Nephron progenitor cell (in vitro differentiated cells): Measurements from ENCODE around the gene DPH2.

Experiments used
- DNase-seq: peaks from one replicate; pipeline ENCODE4 v3.0.0; 2021
- H3K27ac Mint-ChIP-seq: 2 replicates; pipeline ENCODE4 v1.8.0; 2021; ENCODE audit warnings: mild to moderate bottlenecking, moderate library complexity, mixed read lengths
- H3K27me3 Mint-ChIP-seq: 2 replicates; pipeline ENCODE4 v1.8.0; 2021; ENCODE audit warnings: mild to moderate bottlenecking, low read depth, mixed read lengths; ENCODE audit not compliant: poor library complexity
- H3K36me3 Mint-ChIP-seq: 2 replicates; pipeline ENCODE4 v1.8.0; 2021; ENCODE audit warnings: low read depth, mixed read lengths
- H3K4me1 Mint-ChIP-seq: 2 replicates; pipeline ENCODE4 v1.8.0; 2021; ENCODE audit warnings: mixed read lengths
- H3K4me3 Mint-ChIP-seq: 2 replicates; pipeline ENCODE4 v1.8.0; 2021; ENCODE audit warnings: mild to moderate bottlenecking, moderate library complexity, mixed read lengths
- H3K9me3 Mint-ChIP-seq: 2 replicates; pipeline ENCODE4 v1.8.0; 2021; ENCODE audit warnings: mild to moderate bottlenecking, moderate library complexity, mixed read lengths
- TF ChIP-seq, protein P1 (sequence below): fragments of 200-600 bp; sonication (generic); IDR thresholded peaks from 2 replicates; pipeline ENCODE4 v1.5.0; 2021; ENCODE audit warnings: antibody characterized with exemption

The DPH2 gene

DNA sequence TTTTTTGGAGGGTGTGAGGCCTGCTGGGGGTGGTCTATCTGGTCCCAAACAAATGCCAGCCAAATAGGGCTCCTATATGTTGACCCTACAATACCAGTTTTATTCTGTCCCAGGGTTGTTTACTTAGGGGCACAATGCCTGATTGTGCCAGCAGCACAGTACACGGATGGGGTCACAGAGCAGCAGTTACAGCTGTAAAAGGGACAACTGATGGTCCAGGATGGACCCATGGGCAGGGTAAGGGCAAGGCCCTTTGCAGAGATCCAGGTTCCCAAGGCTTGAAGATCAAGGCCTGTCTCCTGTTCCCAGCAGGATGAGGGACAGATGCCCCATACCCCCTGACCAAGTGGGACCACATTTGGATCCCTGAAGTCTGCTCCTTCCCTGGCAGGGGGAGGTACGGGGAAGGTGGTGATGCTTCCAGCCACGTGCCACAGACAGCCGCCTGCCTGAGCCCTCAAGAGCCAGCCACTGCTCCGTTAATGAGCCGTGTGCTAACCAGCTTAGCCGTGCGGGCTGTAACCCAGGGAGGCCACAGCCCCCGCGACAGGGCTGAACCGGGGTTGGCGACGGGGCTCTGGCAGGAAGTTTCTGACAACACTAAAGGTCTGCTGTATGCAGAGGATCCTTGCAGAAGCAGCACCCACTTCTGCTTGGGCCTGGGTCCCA lies 43.3 kb downstream of the DPH2 start:
- peaks cover 10% of the 10 kb centered on the region for H3K36me3 Mint-ChIP-seq
- peaks cover 32% of the 10 kb centered on the region for H3K4me1 Mint-ChIP-seq
- TF ChIP-seq, protein P1, sequence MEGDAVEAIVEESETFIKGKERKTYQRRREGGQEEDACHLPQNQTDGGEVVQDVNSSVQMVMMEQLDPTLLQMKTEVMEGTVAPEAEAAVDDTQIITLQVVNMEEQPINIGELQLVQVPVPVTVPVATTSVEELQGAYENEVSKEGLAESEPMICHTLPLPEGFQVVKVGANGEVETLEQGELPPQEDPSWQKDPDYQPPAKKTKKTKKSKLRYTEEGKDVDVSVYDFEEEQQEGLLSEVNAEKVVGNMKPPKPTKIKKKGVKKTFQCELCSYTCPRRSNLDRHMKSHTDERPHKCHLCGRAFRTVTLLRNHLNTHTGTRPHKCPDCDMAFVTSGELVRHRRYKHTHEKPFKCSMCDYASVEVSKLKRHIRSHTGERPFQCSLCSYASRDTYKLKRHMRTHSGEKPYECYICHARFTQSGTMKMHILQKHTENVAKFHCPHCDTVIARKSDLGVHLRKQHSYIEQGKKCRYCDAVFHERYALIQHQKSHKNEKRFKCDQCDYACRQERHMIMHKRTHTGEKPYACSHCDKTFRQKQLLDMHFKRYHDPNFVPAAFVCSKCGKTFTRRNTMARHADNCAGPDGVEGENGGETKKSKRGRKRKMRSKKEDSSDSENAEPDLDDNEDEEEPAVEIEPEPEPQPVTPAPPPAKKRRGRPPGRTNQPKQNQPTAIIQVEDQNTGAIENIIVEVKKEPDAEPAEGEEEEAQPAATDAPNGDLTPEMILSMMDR, result no peak
- no peaks in the 10 kb centered on the region for H3K9me3 Mint-ChIP-seq
- H3K4me3 Mint-ChIP-seq, result no peak overlapping the region
- no peak overlapping the region for H3K27ac Mint-ChIP-seq
- DNase-seq, result no peak
- H3K27me3 Mint-ChIP-seq, result no peaks in the 10 kb centered on the region

DNA sequence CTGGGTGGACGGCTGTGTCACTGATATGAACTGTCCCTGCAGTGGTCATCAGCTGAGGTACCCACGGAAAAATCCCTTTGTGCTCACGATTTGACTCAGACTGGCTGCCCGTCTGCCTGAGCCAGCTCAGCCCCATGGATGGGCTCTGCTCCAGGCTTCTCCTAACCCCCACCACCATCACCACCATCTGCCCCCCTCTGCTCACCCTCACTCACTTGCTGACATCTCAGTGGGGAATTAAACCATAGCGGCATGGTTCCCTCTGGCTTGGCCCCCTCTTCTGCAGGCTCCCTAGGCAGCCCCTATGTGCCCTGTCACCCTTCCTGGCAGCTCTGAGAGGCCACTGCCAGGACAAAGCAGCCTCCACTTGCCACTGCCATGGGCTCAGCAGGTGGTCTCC lies 44.1 kb downstream of the DPH2 start:
- Mint-ChIP-seq H3K27ac (peak overlapping the region; percentile 49), H3K36me3 (peaks cover 5% of the 10 kb centered on the region), H3K4me1 (peaks cover 32% of the 10 kb centered on the region), H3K27me3 (no peaks in the 10 kb centered on the region), H3K4me3 (no peak overlapping the region), H3K9me3 (no peaks in the 10 kb centered on the region)
- TF ChIP-seq, protein P1, result no peak
- DNase-seq, result no peak

DNA sequence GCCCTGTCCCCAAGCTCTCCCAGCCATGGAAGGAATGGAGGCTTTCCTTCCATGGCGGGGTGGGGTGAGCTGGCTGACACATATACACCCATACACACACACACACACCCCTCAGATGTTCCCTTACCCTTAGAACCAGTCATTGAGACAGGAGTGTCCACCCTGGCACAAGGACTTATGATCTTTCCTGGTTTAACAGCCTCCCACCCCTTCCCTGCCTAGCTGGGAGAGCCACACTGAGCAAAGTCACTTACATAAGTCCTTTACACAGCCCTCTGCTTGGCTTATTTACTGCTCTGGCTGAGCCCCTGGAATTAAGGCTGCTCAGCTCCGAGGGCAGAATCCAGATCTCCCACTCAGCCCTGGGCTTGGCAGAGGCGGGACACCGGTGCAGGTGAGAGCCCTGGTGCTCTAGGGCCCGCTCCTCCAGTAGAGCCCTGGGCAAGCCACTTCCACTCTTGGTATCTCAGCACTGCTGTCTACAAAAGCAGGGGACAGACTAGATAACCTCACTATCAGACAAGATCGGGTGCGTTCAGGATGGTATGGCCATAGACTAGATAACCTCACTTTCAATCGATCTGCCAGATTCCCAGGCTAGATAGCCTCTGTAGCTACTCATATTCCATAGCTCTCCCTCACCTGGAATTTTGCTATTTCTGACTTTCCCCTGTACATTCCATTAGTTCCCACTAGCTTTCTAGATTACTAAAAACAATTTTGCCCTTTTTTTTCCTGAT lies 44.7 kb downstream of the DPH2 start:
- DNase-seq, result no peak
- H3K27me3 Mint-ChIP-seq, result no peaks in the 10 kb centered on the region
- TF ChIP-seq, protein P1, result no peak
- H3K9me3 Mint-ChIP-seq, result no peaks in the 10 kb centered on the region
- peak overlapping the region; percentile 49 for H3K27ac Mint-ChIP-seq
- H3K36me3 Mint-ChIP-seq, result peaks cover 4% of the 10 kb centered on the region
- H3K4me3 Mint-ChIP-seq, result no peak overlapping the region
- peaks cover 32% of the 10 kb centered on the region for H3K4me1 Mint-ChIP-seq

DNA sequence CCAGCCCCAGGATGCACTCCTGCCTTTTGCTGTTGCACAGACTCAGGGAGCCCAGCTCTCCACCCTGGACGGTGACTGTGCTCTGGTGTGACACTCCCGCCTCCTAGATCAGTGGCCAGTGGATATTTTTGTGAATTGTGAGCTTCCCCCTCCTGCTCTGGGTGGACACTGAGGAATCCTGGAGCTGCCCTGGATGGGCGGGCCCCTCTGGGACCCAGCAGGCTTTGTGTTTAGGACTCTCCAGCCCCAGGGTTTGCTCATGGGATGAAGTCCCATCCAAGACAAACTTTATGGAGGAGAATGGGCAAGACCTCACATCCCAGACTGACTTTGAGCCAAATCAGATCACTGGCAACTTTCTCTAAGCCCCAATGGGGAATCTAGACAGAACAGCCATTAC lies 45.4 kb downstream of the DPH2 start:
- Mint-ChIP-seq H3K9me3 (no peaks in the 10 kb centered on the region), H3K27ac (no peak overlapping the region), H3K27me3 (no peaks in the 10 kb centered on the region), H3K4me1 (peaks cover 38% of the 10 kb centered on the region), H3K36me3 (no peaks in the 10 kb centered on the region), H3K4me3 (no peak overlapping the region)
- TF ChIP-seq, protein P1, result no peak
- no peak for DNase-seq

DNA sequence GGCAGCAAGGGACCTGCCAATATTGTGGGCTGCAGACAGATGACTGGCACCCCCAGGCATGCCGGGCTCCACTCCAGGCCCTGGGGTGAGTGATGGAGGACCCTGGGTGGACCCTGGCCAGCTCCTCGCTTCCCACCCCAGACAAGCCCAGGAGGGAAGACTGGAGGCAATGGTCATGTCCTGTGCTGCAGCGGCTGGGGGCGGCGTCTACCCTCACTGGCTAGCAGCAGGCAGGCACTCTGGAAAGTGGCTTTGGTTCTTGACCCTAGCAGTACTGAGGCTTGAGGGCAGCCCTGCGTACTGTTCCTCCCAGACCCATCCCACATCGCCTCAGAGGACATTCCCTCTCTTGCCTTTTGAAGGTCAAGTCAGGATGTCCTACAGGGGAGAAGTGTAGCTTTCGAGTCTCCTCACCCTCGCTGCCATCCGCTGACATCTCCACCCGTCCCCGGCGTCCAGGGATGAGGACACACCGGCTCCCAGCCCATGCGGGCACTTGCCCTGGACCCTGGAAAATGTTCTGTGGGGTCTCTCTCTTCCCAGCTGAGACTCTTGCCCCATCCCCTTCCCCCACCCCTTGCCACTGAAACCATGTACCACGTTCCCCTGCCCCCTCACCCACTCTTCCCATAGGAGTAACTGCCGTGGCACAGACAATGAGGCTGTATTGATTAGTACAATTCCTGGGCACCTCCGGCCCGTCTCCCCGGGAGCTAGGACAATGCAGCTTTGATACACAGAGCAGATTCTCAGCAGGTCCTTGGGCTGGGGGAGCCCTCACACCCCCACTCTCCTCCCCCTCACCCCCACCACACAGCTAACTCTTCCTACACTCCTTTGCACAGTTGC lies 46.5 kb downstream of the DPH2 start:
- no peak for DNase-seq
- no peak overlapping the region for H3K4me3 Mint-ChIP-seq
- TF ChIP-seq, protein P1, result no peak
- H3K9me3 Mint-ChIP-seq, result no peaks in the 10 kb centered on the region
- no peak overlapping the region for H3K27ac Mint-ChIP-seq
- no peaks in the 10 kb centered on the region for H3K36me3 Mint-ChIP-seq
- no peaks in the 10 kb centered on the region for H3K27me3 Mint-ChIP-seq
- H3K4me1 Mint-ChIP-seq, result peaks cover 37% of the 10 kb centered on the region
